MCF 10A (cell line): Measurements from ENCODE around the gene ADCY5. TPM values are rescaled to one million over a fixed set of nuclear protein-coding genes. Genes with fewer than 3 reads are reported as not detected.

Experiments used
- BruUV-seq: library from RNA; stranded (reverse); fragments of 400-500 nt; replicated peaks from 2 replicates; lab custom pipeline; 2021; lab: Mats Ljungman, UMichigan
- CTCF ChIA-PET: fragments of 300-600 bp; sonication (Branson Sonifier 250); formaldehyde crosslinking; extraction: SDS; loops from one replicate; lab custom pipeline; 2021; ENCODE audit warnings: antibody characterized with exemption, inconsistent platforms; lab: Yijun Ruan, JAX
- POLR2A ChIA-PET: fragments of 300-600, 350-650 bp; sonication (Branson Sonifier 250); formaldehyde crosslinking; extraction: SDS; loops from one replicate; lab custom pipeline; 2020; ENCODE audit warnings: antibody characterized with exemption, inconsistent platforms; lab: Yijun Ruan, JAX
- DNase-seq: peaks from one replicate; pipeline ENCODE4 v3.0.0-alpha.2; 2018; ENCODE audit not compliant: unreplicated experiment
- H3K27ac Mint-ChIP-seq: one replicate; pipeline ENCODE4 v1.8.0; 2022; ENCODE audit warnings: mild to moderate bottlenecking, low read depth, mixed read lengths; ENCODE audit not compliant: unreplicated experiment
- H3K27me3 Mint-ChIP-seq: one replicate; pipeline ENCODE4 v1.8.0; 2022; ENCODE audit warnings: mixed read lengths; ENCODE audit not compliant: insufficient read depth, unreplicated experiment
- H3K36me3 Mint-ChIP-seq: one replicate; pipeline ENCODE4 v1.8.0; 2022; ENCODE audit warnings: mild to moderate bottlenecking, moderate library complexity, mixed read lengths; ENCODE audit not compliant: insufficient read depth, unreplicated experiment
- H3K4me1 Mint-ChIP-seq: one replicate; pipeline ENCODE4 v1.8.0; 2022; ENCODE audit warnings: mixed read lengths; ENCODE audit not compliant: insufficient read depth, unreplicated experiment
- H3K4me3 Mint-ChIP-seq: one replicate; pipeline ENCODE4 v1.8.0; 2022; ENCODE audit warnings: mild to moderate bottlenecking, moderate library complexity, mixed read lengths; ENCODE audit not compliant: unreplicated experiment
- H3K9me3 Mint-ChIP-seq: one replicate; pipeline ENCODE4 v1.8.0; 2022; ENCODE audit warnings: mixed read lengths; ENCODE audit not compliant: unreplicated experiment
- CTCF ChIP-seq: fragments of 200-600 bp; IDR thresholded peaks from one replicate; pipeline ENCODE4 v1.8.0; 2022; ENCODE audit warnings: antibody characterized with exemption, mild to moderate bottlenecking; ENCODE audit not compliant: unreplicated experiment
- intact Hi-C: fragments of 100-400 bp; cut with micrococcal nuclease; formaldehyde crosslinking; loops from 2 replicates; pipeline ENCODE4 v1.14.1; 2022
- total RNA-seq: library from RNA; stranded (reverse); gene quantifications from 2 replicates; pipeline ENCODE4 v1.2.3, GENCODE V29; 2022

The ADCY5 gene
- total RNA-seq, 1 experiment from 2014 or later = not detected

GRCh38 chr3:123395235-123395634, 53.7 kb downstream of the ADCY5 start:
- H3K27me3 Mint-ChIP-seq = peaks cover 60% of the 10 kb centered on the region
- TF ChIP-seq CTCF = no peak
- no peak overlapping the region for H3K27ac Mint-ChIP-seq
- CTCF ChIA-PET = no interaction called here
- intact Hi-C loops = no loop called here
- no TSS peak for BruUV-seq
- POLR2A ChIA-PET = no interaction called here
- no peak overlapping the region for H3K4me3 Mint-ChIP-seq
- H3K36me3 Mint-ChIP-seq = no peaks in the 10 kb centered on the region
- peaks cover 15% of the 10 kb centered on the region for H3K4me1 Mint-ChIP-seq
- no peaks in the 10 kb centered on the region for H3K9me3 Mint-ChIP-seq
- no peak for DNase-seq

DNA sequence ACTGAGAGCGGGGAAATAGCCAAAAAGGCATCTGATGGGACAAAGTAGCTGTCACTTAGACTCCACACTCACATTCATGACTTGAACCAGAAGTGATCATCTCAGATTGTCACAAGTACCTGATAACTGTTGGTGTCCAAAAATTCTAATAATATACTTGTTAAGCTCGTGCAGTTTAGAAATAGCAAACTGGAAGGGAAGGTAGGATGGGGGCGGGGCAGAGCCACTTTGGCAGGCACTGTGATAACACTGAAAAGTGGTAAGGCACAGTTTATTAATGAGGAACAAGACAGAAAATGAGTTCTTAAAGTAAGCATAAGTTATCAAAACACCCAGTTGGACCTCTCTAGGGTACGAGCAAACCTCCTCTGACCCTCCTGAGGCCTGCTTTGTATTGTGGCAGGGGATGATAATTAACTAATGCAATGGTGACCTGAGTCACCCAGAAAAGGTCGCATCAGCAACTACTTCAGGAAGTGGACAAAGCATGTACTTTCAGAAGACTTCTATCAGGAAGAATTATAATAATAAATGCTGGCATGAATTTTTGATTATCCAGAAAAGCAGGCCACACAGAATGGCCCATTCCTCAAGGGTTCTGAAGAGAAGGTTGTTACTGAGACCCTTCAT, 54.4 kb downstream of the ADCY5 start:
- no peak for TF ChIP-seq CTCF
- no peaks in the 10 kb centered on the region for H3K36me3 Mint-ChIP-seq
- H3K27ac Mint-ChIP-seq = no peak overlapping the region
- POLR2A ChIA-PET = no interaction called here
- DNase-seq = no peak
- H3K27me3 Mint-ChIP-seq = peaks cover 53% of the 10 kb centered on the region
- H3K9me3 Mint-ChIP-seq = no peaks in the 10 kb centered on the region
- H3K4me3 Mint-ChIP-seq = no peak overlapping the region
- intact Hi-C loops = no loop called here
- peaks cover 15% of the 10 kb centered on the region for H3K4me1 Mint-ChIP-seq
- BruUV-seq = no TSS peak
- CTCF ChIA-PET = no interaction called here

DNA sequence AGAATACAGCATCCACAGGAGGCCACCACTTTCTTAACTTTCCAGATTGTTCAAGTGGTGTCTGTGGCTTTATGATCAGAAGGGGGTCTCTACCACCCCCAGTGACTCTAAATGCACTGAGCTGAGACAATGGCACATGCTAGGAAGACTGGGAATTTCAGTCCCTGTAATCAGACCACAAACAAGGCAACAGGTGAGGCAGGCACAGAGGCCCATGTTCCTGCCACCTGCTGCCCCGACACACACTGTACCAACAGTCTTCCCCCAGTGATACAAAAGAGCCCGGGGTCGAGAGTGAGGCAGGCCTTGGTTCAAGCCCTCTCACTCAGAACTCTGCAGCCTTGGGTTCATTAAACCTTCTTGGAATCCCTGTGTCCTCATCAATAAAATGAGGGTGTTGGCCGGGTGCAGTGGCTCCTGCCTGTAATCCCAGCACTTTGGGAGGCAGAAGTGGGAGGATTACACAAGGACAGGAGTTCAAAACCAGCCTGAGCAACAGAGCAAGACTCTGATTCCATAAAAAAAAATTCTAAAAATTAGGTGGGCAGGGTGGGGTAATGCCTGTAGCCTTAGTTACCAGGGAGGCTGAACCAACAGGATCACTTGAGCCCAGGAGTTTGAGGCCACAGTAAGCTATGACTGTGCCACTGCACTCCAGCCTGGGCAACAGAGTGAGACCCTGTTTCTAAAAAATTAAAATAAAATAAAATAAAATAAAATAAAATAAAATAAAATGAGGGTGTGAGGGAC, 55.8 kb downstream of the ADCY5 start:
- no peak for DNase-seq
- H3K36me3 Mint-ChIP-seq = no peaks in the 10 kb centered on the region
- no peak overlapping the region for H3K27ac Mint-ChIP-seq
- POLR2A ChIA-PET = interaction anchor here (0.6 kb wide), 1 partner anchor 1891 kb away, joined by 3 read pairs; no protein-coding TSS in a partner anchor
- H3K4me3 Mint-ChIP-seq = no peak overlapping the region
- no peaks in the 10 kb centered on the region for H3K9me3 Mint-ChIP-seq
- H3K27me3 Mint-ChIP-seq = peaks cover 52% of the 10 kb centered on the region
- CTCF ChIA-PET = interaction anchor here (0.7 to 1.2 kb wide), 2 partner anchors 19 to 97 kb away, joined by 3 to 4 read pairs; no protein-coding TSS in a partner anchor
- intact Hi-C loops = no loop called here
- no peak for TF ChIP-seq CTCF
- no TSS peak for BruUV-seq
- H3K4me1 Mint-ChIP-seq = peaks cover 15% of the 10 kb centered on the region

GRCh38 chr3:123392368-123392767, 56.5 kb downstream of the ADCY5 start:
- no TSS peak for BruUV-seq
- peaks cover 15% of the 10 kb centered on the region for H3K4me1 Mint-ChIP-seq
- H3K27me3 Mint-ChIP-seq = peaks cover 52% of the 10 kb centered on the region
- no peaks in the 10 kb centered on the region for H3K9me3 Mint-ChIP-seq
- H3K27ac Mint-ChIP-seq = no peak overlapping the region
- no peak for TF ChIP-seq CTCF
- POLR2A ChIA-PET = no interaction called here
- CTCF ChIA-PET = interaction anchor here (1.2 kb wide), 1 partner anchor 98 kb away, joined by 3 read pairs; no protein-coding TSS in a partner anchor
- H3K36me3 Mint-ChIP-seq = no peaks in the 10 kb centered on the region
- DNase-seq = no peak
- intact Hi-C loops = no loop called here
- H3K4me3 Mint-ChIP-seq = no peak overlapping the region
